GM12878 (cell line): ENCODE results near the gene PDE6D. TPM values are rescaled to one million over a fixed set of nuclear protein-coding genes. Genes with fewer than 3 reads are reported as not detected.

Source experiments
- ATAC-seq: fragments of 200-7000 bp; cut with Tn5 transposase; 3 replicates; pipeline ENCODE4 v1.9.1; 2020; ENCODE audit warnings: mild to moderate bottlenecking, moderate library complexity
- BruUV-seq: library from RNA; stranded (reverse); fragments of 400-500 nt; replicated peaks from 2 replicates; lab custom pipeline; 2021; lab: Mats Ljungman, UMichigan
- CTCF ChIA-PET: fragments of 300-600 bp; sonication (Branson Sonifier 250); formaldehyde crosslinking; extraction: SDS; loops from one replicate; lab custom pipeline; 2021; ENCODE audit warnings: inconsistent platforms; lab: Yijun Ruan, JAX
- POLR2A ChIA-PET: fragments of 350-600 bp; formaldehyde crosslinking; extraction: SDS; loops from one replicate; lab custom pipeline; 2021; ENCODE audit warnings: inconsistent platforms; lab: Charles Lee
- RAD21 ChIA-PET: fragments of 300-600 bp; sonication (Branson Sonifier 250); formaldehyde crosslinking; loops from one replicate; lab custom pipeline; 2023; ENCODE audit warnings: antibody characterized with exemption; ENCODE audit not compliant: unreplicated experiment; lab: Charles Lee
- SMC1A ChIA-PET: fragments of 300-600 bp; sonication (Branson Sonifier 250); formaldehyde crosslinking; loops from one replicate; lab custom pipeline; 2023; ENCODE audit not compliant: unreplicated experiment, uncharacterized antibody; lab: Charles Lee
- DNase-seq: peaks from one replicate; pipeline ENCODE4 v3.0.0-alpha.2; 2011; ENCODE audit warnings: low read depth, low spot score
- FAIRE-seq: peaks from 3 replicates; lab custom pipeline; 2011; peaks lifted over from hg19 to GRCh38; lab: Jason Lieb, UNC
- H2AFZ ChIP-seq: 2 replicates; pipeline ENCODE4 v1.6.0; 2011; ENCODE audit warnings: low read depth, low read length, control low read depth; ENCODE audit not compliant: control insufficient read depth
- H3K27ac ChIP-seq: 2 replicates; pipeline ENCODE4 v1.5.1; 2011; ENCODE audit warnings: control low read depth; ENCODE audit not compliant: control insufficient read depth, insufficient read depth
- H3K27me3 ChIP-seq, 2 experiments: replicated peaks in 1 of 2; 2 replicates each; pipeline versions ENCODE4 v1.6.0 to v1.6.1; 2011; ENCODE audit warnings: low read length in 1 of 2; ENCODE audit not compliant: control insufficient read depth in 2 of 2, insufficient read depth in 2 of 2
- H3K36me3 ChIP-seq, 2 experiments: 2 replicates each; pipeline ENCODE4 v1.5.1; 2011; ENCODE audit warnings: low read length in 1 of 2; ENCODE audit not compliant: control insufficient read depth in 2 of 2, insufficient read depth in 2 of 2
- H3K4me1 ChIP-seq: 2 replicates; pipeline ENCODE4 v1.6.1; 2011; ENCODE audit warnings: mild to moderate bottlenecking, low read length, moderate library complexity, mixed read lengths; ENCODE audit not compliant: control insufficient read depth, insufficient read depth
- H3K4me2 ChIP-seq: 2 replicates; pipeline ENCODE4 v1.6.0; 2011; ENCODE audit warnings: control low read depth; ENCODE audit not compliant: control insufficient read depth, insufficient read depth
- H3K4me3 ChIP-seq: fragments of 200-600 bp; sonication (generic); 2 replicates; pipeline ENCODE4 v1.5.1; 2016
- H3K79me2 ChIP-seq: 2 replicates; pipeline ENCODE4 v1.6.0; 2011; ENCODE audit warnings: low read length; ENCODE audit not compliant: control insufficient read depth, insufficient read depth
- H3K9ac ChIP-seq: 2 replicates; pipeline ENCODE4 v1.8.0; 2011; ENCODE audit warnings: low read length, control low read depth, mixed read lengths; ENCODE audit not compliant: control insufficient read depth, insufficient read depth
- H3K9me3 ChIP-seq: replicated peaks from 3 replicates; pipeline ENCODE4 v1.5.1; 2011; ENCODE audit warnings: mild to moderate bottlenecking, low read length; ENCODE audit not compliant: control insufficient read depth, insufficient read depth
- H4K20me1 ChIP-seq: 2 replicates; pipeline ENCODE4 v1.6.0; 2011; ENCODE audit not compliant: control insufficient read depth, insufficient read depth
- ATF7 ChIP-seq: fragments of 450-650 bp; IDR thresholded peaks from 2 replicates; pipeline ENCODE4 v1.6.1; 2016; ENCODE audit warnings: low read depth, mild to moderate bottlenecking
- CBX5 ChIP-seq: sonication (generic); IDR thresholded peaks from 2 replicates; pipeline ENCODE4 v1.6.1; 2016; ENCODE audit warnings: low read depth, moderate library complexity, mild to moderate bottlenecking, inconsistent platforms
- CHD2 ChIP-seq: IDR thresholded peaks from 2 replicates; pipeline ENCODE4 v1.6.1; 2011; ENCODE audit warnings: low read depth, low read length, improper control_type of control experiment, borderline replicate concordance
- PAX8 ChIP-seq: fragments of 450-650 bp; IDR thresholded peaks from 2 replicates; pipeline ENCODE4 v1.6.1; 2017; ENCODE audit warnings: mild to moderate bottlenecking, moderate library complexity
- PBX3 ChIP-seq: IDR thresholded peaks from 2 replicates; pipeline ENCODE4 v1.6.1; 2011; ENCODE audit warnings: mild to moderate bottlenecking, low read depth, low read length, moderate library complexity; ENCODE audit not compliant: insufficient replicate concordance
- RFX5 ChIP-seq: IDR thresholded peaks from 2 replicates; pipeline ENCODE4 v1.6.1; 2011; ENCODE audit warnings: low read depth, low read length, improper control_type of control experiment
- WGBS: methylation state at CpG from one replicate; pipeline ENCODE4 v1.1.6; 2016; ENCODE audit warnings: low lambda C conversion rate; ENCODE audit not compliant: insufficient replicate concordance, insufficient coverage; ENCODE audit errors: missing lambda C conversion rate; 5-methylcytosine and 5-hydroxymethylcytosine counted together
- in situ Hi-C: fragments of 300-500 bp; cut with MboI; formaldehyde crosslinking; loops from 9 replicates; pipeline ENCODE4 v1.14.3; 2018; ENCODE audit warnings: mixed read lengths
- intact Hi-C: fragments of 100-400 bp; cut with micrococcal nuclease; formaldehyde crosslinking; loops from one replicate; pipeline ENCODE4 v1.14.2; 2022; ENCODE audit not compliant: unreplicated experiment
- polyA plus RNA-seq, 11 experiments: library from polyadenylated mRNA; depleted of rRNA in 4 of 11; unstranded in 6 of 11; stranded (reverse) in 5 of 11; fragments of >200 nt; fragmentation: Nextera tagmentation in 4 of 11; fragmentation: Illumina TruSeq in 1 of 11; extraction: Ambion mirVana in 4 of 11; extraction: Trizol in 1 of 11; gene quantifications; 1 replicate in 1 of 11; 2 replicates in 10 of 11; pipeline versions ENCODE4 v1.2.1 to v1.2.3, GENCODE V29; 2011 to 2016; ENCODE audit warnings: inconsistent platforms in 2 of 11, missing spikeins in 2 of 11, low read depth in 1 of 11
- total RNA-seq, 4 experiments: library from RNA; depleted of rRNA in 3 of 4; stranded (reverse); fragments of >200 nt in 3 of 4; fragmentation: Illumina TruSeq in 1 of 4; extraction: Trizol in 1 of 4; gene quantifications; 2 replicates each; pipeline versions ENCODE4 v1.2.1 to v1.2.3, GENCODE V29; 2013 to 2021
- TF ChIP-seq, protein P1 (sequence below): IDR thresholded peaks from 2 replicates; pipeline ENCODE4 v1.6.1; 2012; ENCODE audit warnings: mild to moderate bottlenecking, low read depth, low read length
- TF ChIP-seq, protein P2 (sequence below): fragments of 450-650 bp; conservative IDR thresholded peaks from 2 replicates; pipeline ENCODE4 v1.6.1; 2017; ENCODE audit warnings: mild to moderate bottlenecking, moderate library complexity

Gene PDE6D
- total and polyA plus RNA-seq, 10 of the 15 experiments (the other 5 are each of a cell fraction or from before 2014, with no cell fraction given) = 8.2 to 69.4 (median 56.2) TPM

DNA sequence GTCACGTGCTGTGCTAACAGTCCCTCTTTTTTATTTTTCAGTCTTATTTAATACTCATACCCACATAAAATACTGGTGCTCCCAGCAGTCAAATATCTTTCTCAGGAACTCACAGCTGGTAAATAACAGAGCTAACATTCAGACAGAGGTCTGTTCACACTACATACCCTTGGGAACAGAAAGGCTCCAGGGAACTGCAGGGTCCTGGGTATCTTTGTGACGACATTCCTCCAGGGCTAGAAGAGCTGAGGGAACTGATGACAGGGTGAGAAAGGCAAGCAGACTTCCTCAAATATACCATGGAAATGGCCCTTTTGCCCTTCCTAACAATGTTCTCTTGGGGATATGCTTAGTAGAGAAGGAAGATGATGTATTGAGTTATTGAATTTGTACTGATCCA lies 19.3 kb downstream of the PDE6D start:
- FAIRE-seq (no peak), ATAC-seq (no peak), DNase-seq (no peak)
- no TSS peak for BruUV-seq
- Histone ChIP-seq H3K4me1 (peaks cover 7% of the 10 kb centered on the region), H3K36me3 (no peaks in the 10 kb centered on the region; a peak in 1 of 4 replicates), H3K4me2 (no peak overlapping the region), H3K27me3 (no peaks in the 10 kb centered on the region), H3K79me2 (no peaks in the 10 kb centered on the region), H4K20me1 (no peaks in the 10 kb centered on the region), H3K4me3 (no peak overlapping the region), H3K27ac (no peak overlapping the region), H3K9me3 (no peaks in the 10 kb centered on the region), H2AFZ (no peak overlapping the region)
- SMC1A ChIA-PET = interaction anchor here (0.6 to 2.3 kb wide), 4 partner anchors 8 to 101 kb away, joined by 3 to 10 read pairs (median 4); no protein-coding TSS in a partner anchor
- intact Hi-C loops = no loop called here
- in situ Hi-C loops = no loop called here
- POLR2A ChIA-PET = interaction anchor here (0.6 to 0.7 kb wide), 2 partner anchors 21 to 483 kb away, joined by 3 to 7 read pairs; no protein-coding TSS in a partner anchor
- 96% methylated on average over 2 of the region's 2 CpGs for WGBS
- CTCF ChIA-PET = interaction anchor here (0.5 to 1.9 kb wide), 9 partner anchors 9 to 136 kb away, joined by 3 to 6 read pairs (median 4); no protein-coding TSS in a partner anchor
- RAD21 ChIA-PET = interaction anchor here (1.5 kb wide), 1 partner anchor 47 kb away, joined by 7 read pairs; no protein-coding TSS in a partner anchor
- no peak for TF ChIP-seq ATF7
- no peak for TF ChIP-seq RFX5
- TF ChIP-seq, protein P1, sequence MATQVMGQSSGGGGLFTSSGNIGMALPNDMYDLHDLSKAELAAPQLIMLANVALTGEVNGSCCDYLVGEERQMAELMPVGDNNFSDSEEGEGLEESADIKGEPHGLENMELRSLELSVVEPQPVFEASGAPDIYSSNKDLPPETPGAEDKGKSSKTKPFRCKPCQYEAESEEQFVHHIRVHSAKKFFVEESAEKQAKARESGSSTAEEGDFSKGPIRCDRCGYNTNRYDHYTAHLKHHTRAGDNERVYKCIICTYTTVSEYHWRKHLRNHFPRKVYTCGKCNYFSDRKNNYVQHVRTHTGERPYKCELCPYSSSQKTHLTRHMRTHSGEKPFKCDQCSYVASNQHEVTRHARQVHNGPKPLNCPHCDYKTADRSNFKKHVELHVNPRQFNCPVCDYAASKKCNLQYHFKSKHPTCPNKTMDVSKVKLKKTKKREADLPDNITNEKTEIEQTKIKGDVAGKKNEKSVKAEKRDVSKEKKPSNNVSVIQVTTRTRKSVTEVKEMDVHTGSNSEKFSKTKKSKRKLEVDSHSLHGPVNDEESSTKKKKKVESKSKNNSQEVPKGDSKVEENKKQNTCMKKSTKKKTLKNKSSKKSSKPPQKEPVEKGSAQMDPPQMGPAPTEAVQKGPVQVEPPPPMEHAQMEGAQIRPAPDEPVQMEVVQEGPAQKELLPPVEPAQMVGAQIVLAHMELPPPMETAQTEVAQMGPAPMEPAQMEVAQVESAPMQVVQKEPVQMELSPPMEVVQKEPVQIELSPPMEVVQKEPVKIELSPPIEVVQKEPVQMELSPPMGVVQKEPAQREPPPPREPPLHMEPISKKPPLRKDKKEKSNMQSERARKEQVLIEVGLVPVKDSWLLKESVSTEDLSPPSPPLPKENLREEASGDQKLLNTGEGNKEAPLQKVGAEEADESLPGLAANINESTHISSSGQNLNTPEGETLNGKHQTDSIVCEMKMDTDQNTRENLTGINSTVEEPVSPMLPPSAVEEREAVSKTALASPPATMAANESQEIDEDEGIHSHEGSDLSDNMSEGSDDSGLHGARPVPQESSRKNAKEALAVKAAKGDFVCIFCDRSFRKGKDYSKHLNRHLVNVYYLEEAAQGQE = no peak
- TF ChIP-seq CHD2 = no peak
- TF ChIP-seq PAX8 = no peak
- TF ChIP-seq, protein P2, sequence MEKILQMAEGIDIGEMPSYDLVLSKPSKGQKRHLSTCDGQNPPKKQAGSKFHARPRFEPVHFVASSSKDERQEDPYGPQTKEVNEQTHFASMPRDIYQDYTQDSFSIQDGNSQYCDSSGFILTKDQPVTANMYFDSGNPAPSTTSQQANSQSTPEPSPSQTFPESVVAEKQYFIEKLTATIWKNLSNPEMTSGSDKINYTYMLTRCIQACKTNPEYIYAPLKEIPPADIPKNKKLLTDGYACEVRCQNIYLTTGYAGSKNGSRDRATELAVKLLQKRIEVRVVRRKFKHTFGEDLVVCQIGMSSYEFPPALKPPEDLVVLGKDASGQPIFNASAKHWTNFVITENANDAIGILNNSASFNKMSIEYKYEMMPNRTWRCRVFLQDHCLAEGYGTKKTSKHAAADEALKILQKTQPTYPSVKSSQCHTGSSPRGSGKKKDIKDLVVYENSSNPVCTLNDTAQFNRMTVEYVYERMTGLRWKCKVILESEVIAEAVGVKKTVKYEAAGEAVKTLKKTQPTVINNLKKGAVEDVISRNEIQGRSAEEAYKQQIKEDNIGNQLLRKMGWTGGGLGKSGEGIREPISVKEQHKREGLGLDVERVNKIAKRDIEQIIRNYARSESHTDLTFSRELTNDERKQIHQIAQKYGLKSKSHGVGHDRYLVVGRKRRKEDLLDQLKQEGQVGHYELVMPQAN = no peak
- TF ChIP-seq CBX5 = no peak
- TF ChIP-seq PBX3 = no peak
- TF ChIP-seq, all 136 proteins: peak for 0
- H3K9ac ChIP-seq = no peak overlapping the region
